ENCODE data around the gene HYAL2.
"Not testable (repeated sequence)": the region's sequence is repeated elsewhere in the genome, so short reads cannot be mapped to it uniquely, and the experiment has no call there.

The HYAL2 gene

GRCh38 chr3:50290161-50290641, 32.3 kb downstream of the HYAL2 start:
- DNase-seq (ENCODE audit: low spot score), result no peak

- DNase-seq (ENCODE audit: low spot score), result no peak
These were observed 33.4 kb downstream of the HYAL2 start for GRCh38 chr3:50289130-50289529.

GRCh38 chr3:50288387-50289007, 34.0 kb downstream of the HYAL2 start:
- DNase-seq (ENCODE audit: low spot score), result no peak

GRCh38 chr3:50287262-50287661, 35.3 kb downstream of the HYAL2 start:
- no peak for DNase-seq (ENCODE audit: low spot score)

- DNase-seq (ENCODE audit: low spot score), result no peak
These were observed 36.0 kb downstream of the HYAL2 start for GRCh38 chr3:50286322-50287227.

- not testable (repeated sequence) for DNase-seq (ENCODE audit: low spot score)
These were observed 38.4 kb downstream of the HYAL2 start for GRCh38 chr3:50284121-50284520.

- no peak for DNase-seq (ENCODE audit: low spot score)
These were observed 43.1 kb downstream of the HYAL2 start for GRCh38 chr3:50279255-50280016.

GRCh38 chr3:50278880-50279224, 43.7 kb downstream of the HYAL2 start, which contains the start of gene LSMEM2:
Gene LSMEM2, plus strand, starts transcription at chr3:50279087. Its CDS starts 27 bp downstream, at chr3:50279114.
- no peak for DNase-seq (ENCODE audit: low spot score)

GRCh38 chr3:50278123-50278879, 44.2 kb downstream of the HYAL2 start:
- no peak for DNase-seq (ENCODE audit: low spot score)

- DNase-seq (ENCODE audit: low spot score), result no peak
These were observed 45.8 kb downstream of the HYAL2 start for GRCh38 chr3:50276762-50277101.

- no peak for DNase-seq (ENCODE audit: low spot score)
These were observed 46.4 kb downstream of the HYAL2 start for GRCh38 chr3:50275996-50276761.

- no peak for DNase-seq (ENCODE audit: low spot score)
These were observed 47.2 kb downstream of the HYAL2 start for GRCh38 chr3:50275141-50275995.

- peak; percentile 77 for DNase-seq (ENCODE audit: low spot score)
These were observed 48.0 kb downstream of the HYAL2 start for GRCh38 chr3:50274371-50275104.

- DNase-seq (ENCODE audit: low spot score), result no peak
These were observed 48.9 kb downstream of the HYAL2 start for GRCh38 chr3:50273689-50274065.

- peak; percentile 81 for DNase-seq (ENCODE audit: low spot score)
These were observed 49.4 kb downstream of the HYAL2 start for GRCh38 chr3:50272911-50273688.

- not testable (repeated sequence) for DNase-seq (ENCODE audit: low spot score)
These were observed 50.0 kb downstream of the HYAL2 start for GRCh38 chr3:50272538-50272910.

- no peak for DNase-seq (ENCODE audit: low spot score)
These were observed 51.1 kb downstream of the HYAL2 start for GRCh38 chr3:50271314-50271936.

Measured in hematopoietic multipotent progenitor cell treated with erythropoietin and hydrocortisone succinate and interleukin-3 and kit ligand, for 15 days (in vitro differentiated cells).